ENCODE data around the gene USP20. TPM values are rescaled to one million over a fixed set of nuclear protein-coding genes. Genes with fewer than 3 reads are reported as not detected.
A peak's percentile ranks its signal among the peaks of the same experiment; 100 is the strongest.

USP20 gene
- total RNA-seq, 2 experiments from 2014 or later = 37.6 to 48.5 TPM

GRCh38 chr9:129891569-129891968 lies 56.3 kb downstream of the USP20 start:
- Mint-ChIP-seq H3K27me3 (no peaks in the 10 kb centered on the region), H3K4me3 (peak overlapping the region; percentile 97), H3K9me3 (ENCODE audit: low read depth) (no peaks in the 10 kb centered on the region), H3K36me3 (ENCODE audit: low read depth) (peaks cover 75% of the 10 kb centered on the region), H3K27ac (peak overlapping the region; percentile 99), H3K4me1 (peaks cover 89% of the 10 kb centered on the region)
- POLR2A ChIA-PET = interaction anchor here (1.1 to 2.0 kb wide), 2 partner anchors 12 to 35 kb away, joined by 3 to 4 read pairs; no protein-coding TSS in a partner anchor
- no peak for ATAC-seq
- intact Hi-C loops (cut with DNase I, micrococcal nuclease) = loop anchor here in 1 of 2 experiments (2.0 kb wide), 1 partner anchor 41 kb away; no protein-coding TSS in a partner anchor
- DNase-seq = no peak
- CTCF ChIA-PET = interaction anchor here (0.7 to 1.5 kb wide), 4 partner anchors 26 to 144 kb away, joined by 3 to 4 read pairs (median 4); no protein-coding TSS in a partner anchor

- DNase-seq (peak; percentile 45), ATAC-seq (no peak)
- Mint-ChIP-seq H3K4me1 (peaks cover 80% of the 10 kb centered on the region), H3K36me3 (ENCODE audit: low read depth) (peaks cover 83% of the 10 kb centered on the region), H3K27me3 (no peaks in the 10 kb centered on the region), H3K27ac (peak overlapping the region; percentile 99), H3K4me3 (peak overlapping the region; percentile 20), H3K9me3 (ENCODE audit: low read depth) (no peaks in the 10 kb centered on the region)
- POLR2A ChIA-PET = interaction anchor here (0.6 to 1.0 kb wide), 3 partner anchors 44 to 145 kb away, joined by 3 to 6 read pairs (median 4); no protein-coding TSS in a partner anchor
- CTCF ChIA-PET = interaction anchor here (0.6 to 2.2 kb wide), 2 partner anchors 137 to 330 kb away, joined by 4 to 5 read pairs; no protein-coding TSS in a partner anchor
- intact Hi-C loops (cut with DNase I, micrococcal nuclease) = loop anchor here in 1 of 2 experiments (2.0 kb wide), 1 partner anchor 19 kb away; no protein-coding TSS in a partner anchor
These were observed 59.0 kb downstream of the USP20 start for GRCh38 chr9:129894120-129894823.

- no peaks in the 10 kb centered on the region for H3K9me3 Mint-ChIP-seq (ENCODE audit: low read depth)
- peaks cover 71% of the 10 kb centered on the region for H3K4me1 Mint-ChIP-seq
- DNase-seq (peak; percentile 73), ATAC-seq (peak; percentile 33)
- ChIA-PET CTCF (interaction anchor here (0.6 to 2.2 kb wide), 4 partner anchors 9 to 279 kb away, joined by 3 to 5 read pairs (median 3); no protein-coding TSS in a partner anchor), POLR2A (interaction anchor here (0.6 to 1.0 kb wide), 5 partner anchors 9 to 1796 kb away, joined by 3 to 4 read pairs (median 3); no protein-coding TSS in a partner anchor)
- H3K27ac Mint-ChIP-seq = peak overlapping the region; percentile 99
- intact Hi-C loops (cut with DNase I, micrococcal nuclease) = loop anchor here in 1 of 2 experiments (1.0 to 2.0 kb wide), 2 partner anchors 8 to 17 kb away; no protein-coding TSS in a partner anchor
- peaks cover 85% of the 10 kb centered on the region for H3K36me3 Mint-ChIP-seq (ENCODE audit: low read depth)
- H3K4me3 Mint-ChIP-seq = no peak overlapping the region
- H3K27me3 Mint-ChIP-seq = no peaks in the 10 kb centered on the region
These were observed 60.4 kb downstream of the USP20 start for GRCh38 chr9:129895376-129896268.

- ATAC-seq (no peak), DNase-seq (no peak)
- ChIA-PET CTCF (interaction anchor here (0.7 to 1.3 kb wide), 4 partner anchors 11 to 97 kb away, joined by 3 to 5 read pairs (median 4); no protein-coding TSS in a partner anchor), POLR2A (no interaction called here)
- Mint-ChIP-seq H3K9me3 (ENCODE audit: low read depth) (no peaks in the 10 kb centered on the region), H3K27ac (peak overlapping the region; percentile 99), H3K4me1 (peaks cover 69% of the 10 kb centered on the region), H3K4me3 (no peak overlapping the region), H3K36me3 (ENCODE audit: low read depth) (peaks cover 86% of the 10 kb centered on the region), H3K27me3 (no peaks in the 10 kb centered on the region)
- intact Hi-C loops (cut with DNase I, micrococcal nuclease) = no loop called here
These were observed 62.0 kb downstream of the USP20 start for GRCh38 chr9:129897263-129897662.

- no peak for ATAC-seq
- no peaks in the 10 kb centered on the region for H3K9me3 Mint-ChIP-seq (ENCODE audit: low read depth)
- ChIA-PET POLR2A (interaction anchor here (0.6 kb wide), 1 partner anchor 9 kb away, joined by 3 read pairs; no protein-coding TSS in a partner anchor), CTCF (interaction anchor here (0.8 to 1.3 kb wide), 3 partner anchors 9 to 30 kb away, joined by 4 to 5 read pairs (median 5); no protein-coding TSS in a partner anchor)
- no peaks in the 10 kb centered on the region for H3K27me3 Mint-ChIP-seq
- DNase-seq = peak; percentile 8
- peaks cover 90% of the 10 kb centered on the region for H3K36me3 Mint-ChIP-seq (ENCODE audit: low read depth)
- peak overlapping the region; percentile 65 for H3K27ac Mint-ChIP-seq
- intact Hi-C loops (cut with DNase I, micrococcal nuclease) = no loop called here
- H3K4me3 Mint-ChIP-seq = no peak overlapping the region
- peaks cover 68% of the 10 kb centered on the region for H3K4me1 Mint-ChIP-seq
These were observed 62.9 kb downstream of the USP20 start for GRCh38 chr9:129898185-129898584.

- CTCF ChIA-PET = no interaction called here
- Mint-ChIP-seq H3K4me3 (no peak overlapping the region), H3K36me3 (ENCODE audit: low read depth) (peaks cover 91% of the 10 kb centered on the region), H3K27me3 (no peaks in the 10 kb centered on the region), H3K27ac (peak overlapping the region; percentile 80), H3K4me1 (peaks cover 68% of the 10 kb centered on the region), H3K9me3 (ENCODE audit: low read depth) (no peaks in the 10 kb centered on the region)
- POLR2A ChIA-PET = no interaction called here
- no peak for DNase-seq
- no peak for ATAC-seq
- intact Hi-C loops (cut with DNase I, micrococcal nuclease) = no loop called here
These were observed 64.4 kb downstream of the USP20 start for GRCh38 chr9:129899620-129900019.

GRCh38 chr9:129900263-129901027 lies 65.2 kb downstream of the USP20 start:
- ChIA-PET CTCF (interaction anchor here (1.1 kb wide), 1 partner anchor 91 kb away, joined by 3 read pairs; no protein-coding TSS in a partner anchor), POLR2A (no interaction called here)
- Mint-ChIP-seq H3K4me1 (peaks cover 62% of the 10 kb centered on the region), H3K4me3 (no peak overlapping the region), H3K27ac (peak overlapping the region; percentile 90), H3K36me3 (ENCODE audit: low read depth) (peaks cover 88% of the 10 kb centered on the region), H3K27me3 (no peaks in the 10 kb centered on the region), H3K9me3 (ENCODE audit: low read depth) (no peaks in the 10 kb centered on the region)
- intact Hi-C loops (cut with DNase I, micrococcal nuclease) = no loop called here
- no peak for ATAC-seq
- DNase-seq = no peak

- Mint-ChIP-seq H3K9me3 (ENCODE audit: low read depth) (no peaks in the 10 kb centered on the region), H3K27ac (peak overlapping the region; percentile 90), H3K27me3 (no peaks in the 10 kb centered on the region), H3K4me3 (no peak overlapping the region), H3K4me1 (peaks cover 47% of the 10 kb centered on the region), H3K36me3 (ENCODE audit: low read depth) (peaks cover 81% of the 10 kb centered on the region)
- ChIA-PET POLR2A (interaction anchor here (0.6 to 0.7 kb wide), 2 partner anchors 53 to 58 kb away, joined by 3 read pairs; no protein-coding TSS in a partner anchor), CTCF (interaction anchor here (1.1 kb wide), 1 partner anchor 89 kb away, joined by 3 read pairs; no protein-coding TSS in a partner anchor)
- intact Hi-C loops (cut with DNase I, micrococcal nuclease) = no loop called here
- ATAC-seq = no peak
- DNase-seq = no peak
These were observed 66.9 kb downstream of the USP20 start for GRCh38 chr9:129901993-129902739.

- H3K27ac Mint-ChIP-seq = peak overlapping the region; percentile 70
- intact Hi-C loops (cut with DNase I, micrococcal nuclease) = no loop called here
- H3K9me3 Mint-ChIP-seq (ENCODE audit: low read depth) = no peaks in the 10 kb centered on the region
- H3K27me3 Mint-ChIP-seq = no peaks in the 10 kb centered on the region
- H3K36me3 Mint-ChIP-seq (ENCODE audit: low read depth) = peaks cover 81% of the 10 kb centered on the region
- DNase-seq (no peak), ATAC-seq (no peak)
- CTCF ChIA-PET = no interaction called here
- H3K4me1 Mint-ChIP-seq = peaks cover 46% of the 10 kb centered on the region
- POLR2A ChIA-PET = interaction anchor here (1.5 kb wide), 1 partner anchor 12 kb away, joined by 4 read pairs; no protein-coding TSS in a partner anchor
- H3K4me3 Mint-ChIP-seq = no peak overlapping the region
These were observed 67.5 kb downstream of the USP20 start for GRCh38 chr9:129902740-129903134.

- no peak overlapping the region for H3K4me3 Mint-ChIP-seq
- CTCF ChIA-PET = no interaction called here
- peak overlapping the region; percentile 69 for H3K27ac Mint-ChIP-seq
These were observed 69.5 kb downstream of the USP20 start for GRCh38 chr9:129904734-129905133.

More at GRCh38 chr9:129904734-129905133, 69.5 kb downstream of the USP20 start:
- ATAC-seq (no peak), DNase-seq (no peak)
- no peaks in the 10 kb centered on the region for H3K27me3 Mint-ChIP-seq
- no peaks in the 10 kb centered on the region for H3K9me3 Mint-ChIP-seq (ENCODE audit: low read depth)
- intact Hi-C loops (cut with DNase I, micrococcal nuclease) = no loop called here
- H3K4me1 Mint-ChIP-seq = peaks cover 41% of the 10 kb centered on the region
- POLR2A ChIA-PET = no interaction called here
- H3K36me3 Mint-ChIP-seq (ENCODE audit: low read depth) = peaks cover 79% of the 10 kb centered on the region

Measured in activated CD4-positive, alpha-beta T cell treated with anti-CD3 and anti-CD28 coated beads for 36 hours (primary cell).